Measurements from ENCODE around the gene RPS6KB2. TPM values are rescaled to one million over a fixed set of nuclear protein-coding genes. Genes with fewer than 3 reads are reported as not detected.

The RPS6KB2 gene
- total and polyA plus RNA-seq, 2 donors (not counting 1 experiment from before 2014, with no cell fraction given): 81.8 to 131 TPM

- H3K27ac ChIP-seq (ENCODE audit: low read length in 2 of 2): peak overlapping the region in 1 of 2 donors; percentile 88
- H3K27me3 Mint-ChIP-seq: no peaks in the 10 kb centered on the region
- DNase-seq (peak; percentile 88), ATAC-seq (ENCODE audit: low read depth) (peak; percentile 86)
- peaks cover 22% of the 10 kb centered on the region for H3K4me1 Mint-ChIP-seq
- H3K4me1 ChIP-seq (ENCODE audit: control insufficient read depth in 2 of 2, insufficient read depth in 2 of 2, low read length in 2 of 2): peaks cover 22 to 33% of the 10 kb centered on the region in 2 donors
- WGBS (ENCODE audit: insufficient coverage): 35% methylated on average over 8 of the region's 16 CpGs
- H3K9me3 ChIP-seq (ENCODE audit: control extremely low read depth in 1 of 3, control insufficient read depth in 2 of 3, insufficient read depth in 1 of 3, low read length in 2 of 3): no peaks in the 10 kb centered on the region
- H3K9me3 Mint-ChIP-seq (ENCODE audit: insufficient read depth): no peaks in the 10 kb centered on the region
- peak overlapping the region; percentile 92 for H3K27ac Mint-ChIP-seq
- POLR2A ChIA-PET: interaction anchor here (0.6 to 5.8 kb wide), 15 partner anchors 8 to 232 kb away, joined by 3 to 153 read pairs (median 4); partner anchors contain the start of genes CLCF1, GRK2, POLD4 and PPP1CA
- no peak for TF ChIP-seq EZH2 (IDR thresholded peaks at IDR 0.05; ENCODE audit: borderline replicate concordance, insufficient read depth, low read depth, low read length, poor library complexity, severe bottlenecking)
- TF ChIP-seq, protein P1, sequence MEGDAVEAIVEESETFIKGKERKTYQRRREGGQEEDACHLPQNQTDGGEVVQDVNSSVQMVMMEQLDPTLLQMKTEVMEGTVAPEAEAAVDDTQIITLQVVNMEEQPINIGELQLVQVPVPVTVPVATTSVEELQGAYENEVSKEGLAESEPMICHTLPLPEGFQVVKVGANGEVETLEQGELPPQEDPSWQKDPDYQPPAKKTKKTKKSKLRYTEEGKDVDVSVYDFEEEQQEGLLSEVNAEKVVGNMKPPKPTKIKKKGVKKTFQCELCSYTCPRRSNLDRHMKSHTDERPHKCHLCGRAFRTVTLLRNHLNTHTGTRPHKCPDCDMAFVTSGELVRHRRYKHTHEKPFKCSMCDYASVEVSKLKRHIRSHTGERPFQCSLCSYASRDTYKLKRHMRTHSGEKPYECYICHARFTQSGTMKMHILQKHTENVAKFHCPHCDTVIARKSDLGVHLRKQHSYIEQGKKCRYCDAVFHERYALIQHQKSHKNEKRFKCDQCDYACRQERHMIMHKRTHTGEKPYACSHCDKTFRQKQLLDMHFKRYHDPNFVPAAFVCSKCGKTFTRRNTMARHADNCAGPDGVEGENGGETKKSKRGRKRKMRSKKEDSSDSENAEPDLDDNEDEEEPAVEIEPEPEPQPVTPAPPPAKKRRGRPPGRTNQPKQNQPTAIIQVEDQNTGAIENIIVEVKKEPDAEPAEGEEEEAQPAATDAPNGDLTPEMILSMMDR (IDR thresholded peaks at IDR 0.05): peak; percentile 96
- intact Hi-C loops (cut with micrococcal nuclease): loop anchor here (1.0 to 5.0 kb wide), 6 partner anchors 25 to 140 kb away; partner anchors contain the start of gene ANKRD13D
- no peaks in the 10 kb centered on the region for H3K27me3 ChIP-seq (replicated peaks in 1 of 4; ENCODE audit: control extremely low read depth in 1 of 4, control insufficient read depth in 3 of 4, insufficient read depth in 4 of 4, low read length in 3 of 4)
- H3K9ac ChIP-seq (ENCODE audit: low read length): no peak overlapping the region
- H3K4me3 ChIP-seq (ENCODE audit: control extremely low read depth in 1 of 5, extremely low read depth in 1 of 5, insufficient read depth in 1 of 5, low read depth in 2 of 5, low read length in 4 of 5): no peak overlapping the region
- H3K4me3 Mint-ChIP-seq: peak overlapping the region; percentile 84
- H2AFZ ChIP-seq (ENCODE audit: insufficient read depth, low read depth, low read length, poor library complexity, severe bottlenecking): no peak overlapping the region
- H4K20me1 ChIP-seq (ENCODE audit: control insufficient read depth, insufficient read depth, low read length, poor library complexity, severe bottlenecking): no peaks in the 10 kb centered on the region
- CTCF ChIA-PET: interaction anchor here (0.6 to 42.2 kb wide), 34 partner anchors 8 to 329 kb away, joined by 3 to 2379 read pairs (median 5); partner anchors contain the start of genes ANKRD13D, CLCF1, PITPNM1 and POLD4
- peaks cover 11% of the 10 kb centered on the region for H3K79me2 ChIP-seq (ENCODE audit: control insufficient read depth, insufficient read depth, low read length)
- H3K36me3 ChIP-seq (replicated peaks in 1 of 2; ENCODE audit: control extremely low read depth in 1 of 2, control insufficient read depth in 1 of 2, extremely low read depth in 1 of 2, insufficient read depth in 2 of 2, low read length in 1 of 2): no peaks in the 10 kb centered on the region
- H3K4me2 ChIP-seq (replicated peaks; ENCODE audit: low read depth, low read length, poor library complexity, severe bottlenecking): peak overlapping the region; percentile 74
These were observed 45.8 kb upstream of the RPS6KB2 start for GRCh38 chr11:67382276-67383136.
